AG20443 (cell line): ENCODE data around the gene ODF2.
"Not testable (repeated sequence)": the region's sequence is repeated elsewhere in the genome, so short reads cannot be mapped to it uniquely, and the experiment has no call there.

Experiments used
- DNase-seq: peaks from one replicate; pipeline ENCODE4 v3.0.0; 2012; ENCODE audit warnings: low spot score, mixed read lengths

The ODF2 gene

GRCh38 chr9:128484686-128485413, 29.0 kb downstream of the ODF2 start:
- DNase-seq, result no peak

- DNase-seq, result no peak
Observed at GRCh38 chr9:128485414-128485855, 29.6 kb downstream of the ODF2 start.

GRCh38 chr9:128486201-128486600, 30.4 kb downstream of the ODF2 start:
- no peak for DNase-seq

GRCh38 chr9:128493424-128493823, 37.6 kb downstream of the ODF2 start:
- no peak for DNase-seq

- no peak for DNase-seq
Observed at GRCh38 chr9:128494108-128494745, 38.4 kb downstream of the ODF2 start.

GRCh38 chr9:128494746-128495129, 38.9 kb downstream of the ODF2 start:
- no peak for DNase-seq

- no peak for DNase-seq
Observed at GRCh38 chr9:128495296-128495695, 39.5 kb downstream of the ODF2 start.

- no peak for DNase-seq
Observed at GRCh38 chr9:128495804-128496417, 40.1 kb downstream of the ODF2 start.

GRCh38 chr9:128497824-128498610, 42.2 kb downstream of the ODF2 start:
- no peak for DNase-seq

- DNase-seq, result no peak
Observed at GRCh38 chr9:128498911-128499310, 43.1 kb downstream of the ODF2 start.

- DNase-seq, result no peak
Observed at GRCh38 chr9:128499920-128500319, 44.1 kb downstream of the ODF2 start.

GRCh38 chr9:128503415-128503825, 47.6 kb downstream of the ODF2 start:
- not testable (repeated sequence) for DNase-seq

GRCh38 chr9:128503870-128504269, 48.1 kb downstream of the ODF2 start:
- peak; percentile 60 for DNase-seq

- DNase-seq, result peak; percentile 100
Observed at GRCh38 chr9:128504485-128505413, 48.9 kb downstream of the ODF2 start, which contains the start of gene GLE1. Gene GLE1, plus strand, starts transcription at chr9:128504719. Its CDS starts 87 bp downstream, at chr9:128504806.

GRCh38 chr9:128505414-128505765, 49.6 kb downstream of the ODF2 start:
- peak; percentile 43 for DNase-seq

GRCh38 chr9:128505906-128506305, 50.1 kb downstream of the ODF2 start:
- DNase-seq, result not testable (repeated sequence)

GRCh38 chr9:128512820-128513219, 57.0 kb downstream of the ODF2 start:
- DNase-seq, result no peak

GRCh38 chr9:128521956-128522355, 66.2 kb downstream of the ODF2 start:
- no peak for DNase-seq

- peak; percentile 37 for DNase-seq
Observed at GRCh38 chr9:128523199-128523925, 67.6 kb downstream of the ODF2 start.

GRCh38 chr9:128526720-128527119, 70.9 kb downstream of the ODF2 start:
- no peak for DNase-seq
